Heart right ventricle (tissue), 16 donors: ENCODE data around the gene C17orf67. TPM values are rescaled to one million over a fixed set of nuclear protein-coding genes. Genes with fewer than 3 reads are reported as not detected.
A peak's percentile ranks its signal among the peaks of the same experiment; 100 is the strongest.

Experiments
- ATAC-seq, 8 donors: fragments of 200-7000 bp; cut with Tn5 transposase; one replicate each; pipeline ENCODE4 v1.9.1; 2020; ENCODE audit warnings: mild to moderate bottlenecking in 8 of 8, moderate library complexity in 8 of 8, moderate number of reproducible peaks in 1 of 8
- DNase-seq, 2 donors: peaks; one replicate each; pipeline ENCODE4 v3.0.0-alpha.2; 2020
- H3K27ac ChIP-seq, 10 donors: fragments of 200-600 bp; sonication (generic) in 2 of 10; one replicate each; pipeline versions ENCODE4 v1.5.0 to v1.8.0; 2020 to 2022; ENCODE audit warnings: mild to moderate bottlenecking in 3 of 10
- H3K27me3 ChIP-seq, 7 donors: fragments of 200-600 bp; one replicate each; pipeline ENCODE4 v1.8.0; 2021 to 2022; ENCODE audit warnings: mild to moderate bottlenecking in 2 of 7
- H3K36me3 ChIP-seq, 9 donors: fragments of 200-600 bp; sonication (generic) in 1 of 9; one replicate each; pipeline versions ENCODE4 v1.5.0 to v1.8.0; 2020 to 2022; ENCODE audit warnings: mild to moderate bottlenecking in 2 of 9
- H3K4me1 ChIP-seq, 9 donors: fragments of 200-600 bp; sonication (generic) in 1 of 9; one replicate each; pipeline versions ENCODE4 v1.5.0 to v1.8.0; 2020 to 2022; ENCODE audit warnings: mild to moderate bottlenecking in 4 of 9
- H3K4me3 ChIP-seq, 10 donors: fragments of 200-600 bp; sonication (generic) in 2 of 10; one replicate each; pipeline versions ENCODE4 v1.5.0 to v1.8.0; 2020 to 2022; ENCODE audit warnings: mild to moderate bottlenecking in 7 of 10, moderate library complexity in 2 of 10
- H3K9me3 ChIP-seq, 11 donors: fragments of 200-600 bp in 10 of 11; sonication (generic) in 2 of 11; one replicate each; pipeline versions ENCODE4 v1.5.0 to v1.8.0; 2013 to 2022; ENCODE audit warnings: mild to moderate bottlenecking in 2 of 11, control low read depth in 1 of 11, moderate library complexity in 1 of 11
- CTCF ChIP-seq, 9 donors: fragments of 200-600 bp; sonication (generic) in 2 of 9; IDR thresholded peaks; one replicate each; pipeline versions ENCODE4 v1.5.0 to v1.8.0; 2021 to 2022; ENCODE audit warnings: antibody characterized with exemption in 9 of 9, mild to moderate bottlenecking in 5 of 9, moderate library complexity in 1 of 9
- WGBS, 2 donors: extraction: QIAGEN DNeasy Blood & Tissue Kit; methylation state at CpG; one replicate each; pipeline ENCODE4 v1.1.7; 2013; ENCODE audit warnings: inconsistent platforms in 1 of 2; 5-methylcytosine and 5-hydroxymethylcytosine counted together
- intact Hi-C, 10 donors: fragments of 100-400 bp; cut with DNase I; formaldehyde crosslinking; loops; one replicate each; pipeline versions ENCODE4 v1.11.1 to v1.14.2; 2022
- long read RNA-seq, 3 donors: library from polyadenylated mRNA; unstranded; transcript quantifications; one replicate each; pipeline ENCODE4 v2.0.0, GENCODE V29; 2020 to 2021
- polyA plus RNA-seq, 2 donors: library from polyadenylated mRNA; stranded (reverse); fragments of 200-250 nt; gene quantifications; one replicate each; pipeline ENCODE4 v1.2.3, GENCODE V29; 2013
- total RNA-seq, 10 donors: library from RNA; stranded (reverse); fragmentation: NEBNext Ultra II Directional in 3 of 10; extraction: Animal tissue kit (Norgen Biotek cat#: 25700) in 3 of 10; gene quantifications; one replicate each; pipeline versions ENCODE4 v1.2.1 to v1.2.4, GENCODE V29; 2021 to 2023
- donor health status: Arrhythmogenic right ventricular cardiomyopathy.
- donor health status: ischemic (EF 13 %, LVEDD 7.1; RV severe dilation, severe dysfunction).
- donor health status: healthy with polysubstance abuse.
- donor health status: DM: no; HTN: yes; CAD: no.
- donor health status: DM: no; HTN: no; CAD: no.
- donor health status: ischemic (EF 25% LVEDD 6.9; RV normal size, moderate dysfunction).
- donor health status: ischemic (EF 25% LVEDD 5.7; RV mildly dilated, moderate dysfunction).
- donor health status: healthy.
- donor health status: DM: yes; HTN: yes; CAD: no.
- donor health status: Ischemic cardiomyopathy.
- donor health status: ischemic (EF 35%, LVEDD 5.7; RV mildly dilated, moderate dysfunction).
- donor health status: nonischemic (EF 11% LVEDD 7.7; RV severe dilation, severe dysfunction).
- donor health status: DM: yes; HTN: yes; CAD: no.
- donor health status: PGD.
- donor health status: ischemic (EF 29% LVEDD 5.4; RV normal size, mild dysfunction).
- donor health status: nonischemic (EF 23%, LVEDD 6.1; RV moderate dilation, normal function).

The C17orf67 gene
- 1 to 10 TPM in 3 of 10 donors, under 1 TPM in 7; 0.23 to 1.5 (median 0.91) TPM for total RNA-seq
- 1 to 10 TPM in 1 of 2 donors, under 1 TPM in 1; 0.25 to 2.2 TPM for polyA plus RNA-seq
- long read RNA-seq, donor 1, partial matches to known transcripts: 0 of 4 reads
- long read RNA-seq, donor 1, other reads (novel, unspliced or antisense): 4 of 4 reads
- long read RNA-seq, donor 2, partial matches to known transcripts: 0 of 3 reads
- long read RNA-seq, donor 2, other reads (novel, unspliced or antisense): 3 of 3 reads
- long read RNA-seq, donor 3, partial matches to known transcripts: 0 of 1 reads
- long read RNA-seq, donor 3, other reads (novel, unspliced or antisense): 1 of 1 reads

- Histone ChIP-seq H3K27ac (peak within 1 kb of the TSS; percentile 71 to 91 (median 88)), H3K9me3 (no peaks in the 10 kb centered on the region), H3K36me3 (peaks cover 0 to 8% (median 0%) of the 10 kb centered on the region in 9 donors), H3K4me3 (peak within 1 kb of the TSS; percentile 61 to 94 (median 76)), H3K27me3 (no peaks in the 10 kb centered on the region), H3K4me1 (peaks cover 3 to 61% (median 21%) of the 10 kb centered on the region in 9 donors)
- intact Hi-C loops: loop anchor here in 2 of 10 donors (1.0 to 5.0 kb wide), 2 partner anchors 78 to 80 kb away; partner anchors contain the start of gene TRIM25 (in 2 of the 2)
- peak; percentile 98 to 99 (median 99) for ATAC-seq
- WGBS, 2 donors: 1% methylated on average over 60 to 66 of the region's 66 CpGs
- peak; percentile 98 to 99 for DNase-seq
- TF ChIP-seq CTCF (IDR thresholded peaks at IDR 0.05): no peak
Measured at GRCh38 chr17:56833809-56834379, at the start of gene C17orf67, which contains the start of gene DGKE. TSS of gene C17orf67 (minus strand) at chr17:56833920. CDS start at chr17:56815810, 18,110 bp downstream. TSS of gene DGKE (plus strand) at chr17:56834151. CDS start at chr17:56834796, 645 bp downstream.

GRCh38 chr17:56881685-56882295 is 48.1 kb upstream of the C17orf67 start:
- Histone ChIP-seq H3K27ac (no peak overlapping the region), H3K4me3 (no peak overlapping the region), H3K9me3 (peaks cover 0 to 5% (median 0%) of the 10 kb centered on the region in 11 donors), H3K4me1 (peaks cover 0 to 11% (median 0%) of the 10 kb centered on the region in 9 donors), H3K27me3 (no peaks in the 10 kb centered on the region), H3K36me3 (peaks cover 0 to 11% (median 0%) of the 10 kb centered on the region in 9 donors)
- ATAC-seq: no peak
- 95 to 96% methylated on average over 3 of the region's 3 CpGs for WGBS, 2 donors
- DNase-seq: no peak
- intact Hi-C loops: no loop called here
- TF ChIP-seq CTCF (IDR thresholded peaks at IDR 0.05): no peak

- Histone ChIP-seq H3K9me3 (peaks cover 0 to 5% (median 0%) of the 10 kb centered on the region in 11 donors), H3K36me3 (peaks cover 0 to 5% (median 0%) of the 10 kb centered on the region in 9 donors), H3K4me1 (peaks cover 0 to 14% (median 0%) of the 10 kb centered on the region in 9 donors), H3K4me3 (no peak overlapping the region), H3K27me3 (no peaks in the 10 kb centered on the region), H3K27ac (no peak overlapping the region)
- WGBS, 2 donors: 76 to 82% methylated on average over 8 of the region's 8 CpGs
- no peak for TF ChIP-seq CTCF (IDR thresholded peaks at IDR 0.05)
- ATAC-seq: no peak
- intact Hi-C loops: no loop called here
- no peak for DNase-seq
Measured at GRCh38 chr17:56880571-56880970, 46.9 kb upstream of the C17orf67 start.

GRCh38 chr17:56880133-56880532 is 46.4 kb upstream of the C17orf67 start:
- intact Hi-C loops: no loop called here
- WGBS, 2 donors: 63 to 69% methylated on average over 3 of the region's 3 CpGs

More at GRCh38 chr17:56880133-56880532, 46.4 kb upstream of the C17orf67 start:
- Histone ChIP-seq H3K27me3 (no peaks in the 10 kb centered on the region), H3K27ac (no peak overlapping the region), H3K9me3 (peaks cover 0 to 5% (median 0%) of the 10 kb centered on the region in 11 donors), H3K4me1 (peaks cover 0 to 12% (median 0%) of the 10 kb centered on the region in 9 donors), H3K36me3 (peaks cover 0 to 5% (median 0%) of the 10 kb centered on the region in 9 donors), H3K4me3 (no peak overlapping the region)
- no peak for DNase-seq
- no peak for TF ChIP-seq CTCF (IDR thresholded peaks at IDR 0.05)
- ATAC-seq: peak in 3 of 8 donors; percentile 15 to 52 (median 47)
